Esophagus muscularis mucosa (tissue), 4 donors: ENCODE results near the gene HLA-B.

Experiments used
- CTCF ChIP-seq, 3 experiments: fragments of 200-600 bp in 2 of 3; fragments of 450-650 bp in 1 of 3; sonication (generic) in 2 of 3; IDR thresholded peaks; one replicate each; pipeline ENCODE4 v1.5.1; 2017 to 2019; ENCODE audit warnings: antibody characterized with exemption in 3 of 3, mild to moderate bottlenecking in 2 of 3, moderate library complexity in 1 of 3
- EP300 ChIP-seq: sonication (generic); formaldehyde crosslinking; IDR thresholded peaks from one replicate; pipeline ENCODE4 v1.6.1; 2017; ENCODE audit warnings: antibody characterized with exemption
- POLR2A ChIP-seq: fragments of 450-650 bp; IDR thresholded peaks from one replicate; pipeline ENCODE4 v1.6.1; 2017; ENCODE audit warnings: antibody characterized with exemption, moderate library complexity, mild to moderate bottlenecking, low read depth

GRCh38 chr6:31304683-31305082 is 52.3 kb downstream of the HLA-B start:
- TF ChIP-seq CTCF (IDR thresholded peaks at IDR 0.05) (no peak), POLR2A (no peak), EP300 (no peak)
